ENCODE data around the gene MED13. TPM values are rescaled to one million over a fixed set of nuclear protein-coding genes. Genes with fewer than 3 reads are reported as not detected.

MED13 gene
- total and polyA plus RNA-seq, 4 donors = 6.6 to 64.0 (median 26.0) TPM

DNA sequence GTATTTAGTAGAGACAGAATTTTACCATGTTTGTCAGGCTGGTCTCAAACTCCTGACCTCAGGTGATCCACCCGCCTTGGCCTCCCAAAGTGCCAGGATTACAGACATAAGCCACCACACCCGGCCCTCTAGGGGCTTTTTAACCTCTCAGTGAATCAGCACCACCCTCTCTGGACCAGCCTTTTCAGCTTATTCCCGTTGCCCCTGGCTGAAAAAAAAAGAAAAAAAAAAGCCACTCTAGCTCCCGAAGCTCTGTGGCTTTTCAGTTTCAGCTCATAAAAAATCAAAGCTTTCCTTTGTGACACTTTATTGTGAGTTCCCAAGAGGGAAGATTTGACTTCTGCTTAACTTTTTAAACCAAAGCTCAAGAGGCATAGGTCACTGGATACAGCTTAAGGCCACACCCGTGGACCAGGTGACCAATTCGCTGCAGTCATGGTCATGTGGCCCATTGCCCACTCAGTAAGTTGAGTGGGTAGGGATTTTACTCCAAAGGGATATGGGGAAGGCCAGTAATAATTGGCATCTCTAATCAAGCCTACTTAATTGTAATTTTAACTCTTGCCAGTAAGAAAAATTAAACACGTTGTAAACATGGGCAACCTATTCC is 46.6 kb upstream of the MED13 start:
- Histone ChIP-seq H3K27me3 (ENCODE audit: control insufficient read depth in 4 of 4, insufficient read depth in 4 of 4, low read length in 3 of 4) (no peaks in the 10 kb centered on the region), H3K4me1 (ENCODE audit: control insufficient read depth in 4 of 4, insufficient read depth in 4 of 4, low read length in 3 of 4) (peaks cover 0 to 7% (median 2%) of the 10 kb centered on the region in 4 donors), H3K36me3 (ENCODE audit: control insufficient read depth in 4 of 4, insufficient read depth in 3 of 4, low read depth in 1 of 4, low read length in 3 of 4) (no peaks in the 10 kb centered on the region), H3K27ac (ENCODE audit: low read depth in 1 of 2, low read length in 2 of 2) (no peak overlapping the region), H3K4me3 (ENCODE audit: low read depth in 1 of 3, low read length in 3 of 3) (no peak overlapping the region), H3K9ac (ENCODE audit: low read depth in 1 of 2, low read length in 2 of 2) (no peak overlapping the region), H3K9me3 (ENCODE audit: control insufficient read depth in 4 of 4, low read length in 3 of 4) (no peaks in the 10 kb centered on the region)
- TF ChIP-seq, protein P1, sequence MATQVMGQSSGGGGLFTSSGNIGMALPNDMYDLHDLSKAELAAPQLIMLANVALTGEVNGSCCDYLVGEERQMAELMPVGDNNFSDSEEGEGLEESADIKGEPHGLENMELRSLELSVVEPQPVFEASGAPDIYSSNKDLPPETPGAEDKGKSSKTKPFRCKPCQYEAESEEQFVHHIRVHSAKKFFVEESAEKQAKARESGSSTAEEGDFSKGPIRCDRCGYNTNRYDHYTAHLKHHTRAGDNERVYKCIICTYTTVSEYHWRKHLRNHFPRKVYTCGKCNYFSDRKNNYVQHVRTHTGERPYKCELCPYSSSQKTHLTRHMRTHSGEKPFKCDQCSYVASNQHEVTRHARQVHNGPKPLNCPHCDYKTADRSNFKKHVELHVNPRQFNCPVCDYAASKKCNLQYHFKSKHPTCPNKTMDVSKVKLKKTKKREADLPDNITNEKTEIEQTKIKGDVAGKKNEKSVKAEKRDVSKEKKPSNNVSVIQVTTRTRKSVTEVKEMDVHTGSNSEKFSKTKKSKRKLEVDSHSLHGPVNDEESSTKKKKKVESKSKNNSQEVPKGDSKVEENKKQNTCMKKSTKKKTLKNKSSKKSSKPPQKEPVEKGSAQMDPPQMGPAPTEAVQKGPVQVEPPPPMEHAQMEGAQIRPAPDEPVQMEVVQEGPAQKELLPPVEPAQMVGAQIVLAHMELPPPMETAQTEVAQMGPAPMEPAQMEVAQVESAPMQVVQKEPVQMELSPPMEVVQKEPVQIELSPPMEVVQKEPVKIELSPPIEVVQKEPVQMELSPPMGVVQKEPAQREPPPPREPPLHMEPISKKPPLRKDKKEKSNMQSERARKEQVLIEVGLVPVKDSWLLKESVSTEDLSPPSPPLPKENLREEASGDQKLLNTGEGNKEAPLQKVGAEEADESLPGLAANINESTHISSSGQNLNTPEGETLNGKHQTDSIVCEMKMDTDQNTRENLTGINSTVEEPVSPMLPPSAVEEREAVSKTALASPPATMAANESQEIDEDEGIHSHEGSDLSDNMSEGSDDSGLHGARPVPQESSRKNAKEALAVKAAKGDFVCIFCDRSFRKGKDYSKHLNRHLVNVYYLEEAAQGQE (IDR thresholded peaks at IDR 0.05) = peak; percentile 35
- TF ChIP-seq HNF4A (conservative IDR thresholded peaks at IDR 0.05) = no peak
- no peak for DNase-seq (ENCODE audit: low spot score)
- WGBS = 71% methylated on average over 7 of the region's 7 CpGs

DNA sequence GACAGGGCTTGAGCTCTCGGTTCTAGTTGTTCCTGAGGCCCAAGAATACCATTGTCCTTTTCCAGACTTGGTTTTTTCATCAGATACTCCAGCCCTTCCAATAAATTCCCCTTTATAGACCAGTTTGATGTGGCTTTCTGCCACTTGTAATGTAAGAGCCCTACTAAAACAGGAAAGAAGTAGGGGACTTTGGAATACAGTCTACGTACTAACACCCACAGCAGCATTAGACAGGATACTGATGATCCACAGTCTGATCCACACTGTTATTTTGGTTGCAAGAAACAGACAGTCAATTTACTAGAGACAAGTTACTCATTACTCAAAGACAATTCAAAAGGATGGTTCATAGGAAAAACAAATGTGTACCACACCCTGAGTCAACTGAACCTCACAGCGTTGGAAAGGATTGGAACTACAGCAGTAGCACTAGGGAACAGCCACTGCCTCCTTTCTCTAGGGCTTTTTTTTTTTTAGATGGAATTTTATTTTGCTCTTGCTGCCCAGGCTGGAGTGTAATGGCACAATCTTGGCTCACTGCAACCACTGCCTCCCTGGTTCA is 45.9 kb upstream of the MED13 start:
- no peak overlapping the region for H3K4me3 ChIP-seq (ENCODE audit: low read depth in 1 of 3, low read length in 3 of 3)
- H3K27ac ChIP-seq (ENCODE audit: low read depth in 1 of 2, low read length in 2 of 2) = no peak overlapping the region
- no peak overlapping the region for H3K9ac ChIP-seq (ENCODE audit: low read depth in 1 of 2, low read length in 2 of 2)
- H3K9me3 ChIP-seq (ENCODE audit: control insufficient read depth in 4 of 4, low read length in 3 of 4) = no peaks in the 10 kb centered on the region
- H3K27me3 ChIP-seq (ENCODE audit: control insufficient read depth in 4 of 4, insufficient read depth in 4 of 4, low read length in 3 of 4) = no peaks in the 10 kb centered on the region
- no peaks in the 10 kb centered on the region for H3K36me3 ChIP-seq (ENCODE audit: control insufficient read depth in 4 of 4, insufficient read depth in 3 of 4, low read depth in 1 of 4, low read length in 3 of 4)
- WGBS = 62% methylated on average over 3 of the region's 3 CpGs
- H3K4me1 ChIP-seq (ENCODE audit: control insufficient read depth in 4 of 4, insufficient read depth in 4 of 4, low read length in 3 of 4) = peaks cover 0 to 13% (median 7%) of the 10 kb centered on the region in 4 donors
- TF ChIP-seq FOXA1 (IDR thresholded peaks at IDR 0.05) (no peak), HNF4A (conservative IDR thresholded peaks at IDR 0.05) (peak in 1 of 2 donors; percentile 9)
- no peak for DNase-seq (ENCODE audit: low spot score)

DNA sequence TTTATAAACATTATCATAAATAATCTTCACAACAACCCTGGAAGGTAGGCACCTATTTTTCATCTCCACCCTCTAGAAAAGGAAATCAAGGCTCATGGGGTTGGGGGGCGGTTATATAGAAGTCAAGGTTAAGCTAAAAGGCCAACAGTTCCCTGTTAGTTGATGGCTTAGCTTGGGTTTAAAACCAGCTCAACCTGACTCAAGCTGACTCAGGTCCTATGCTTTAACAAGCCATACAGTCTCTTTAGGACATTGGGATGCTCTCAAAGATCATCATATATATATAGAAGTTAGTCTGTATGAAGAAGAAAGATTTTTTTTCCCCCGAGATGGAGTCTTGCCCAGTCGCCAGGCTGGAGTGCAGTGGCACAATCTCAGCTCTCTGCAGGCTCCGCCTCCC is 44.8 kb upstream of the MED13 start:
- no peak overlapping the region for H3K9ac ChIP-seq (ENCODE audit: low read depth in 1 of 2, low read length in 2 of 2)
- peaks cover 0 to 23% (median 14%) of the 10 kb centered on the region in 4 donors for H3K4me1 ChIP-seq (ENCODE audit: control insufficient read depth in 4 of 4, insufficient read depth in 4 of 4, low read length in 3 of 4)
- H3K27ac ChIP-seq (ENCODE audit: low read depth in 1 of 2, low read length in 2 of 2) = no peak overlapping the region
- no peaks in the 10 kb centered on the region for H3K36me3 ChIP-seq (ENCODE audit: control insufficient read depth in 4 of 4, insufficient read depth in 3 of 4, low read depth in 1 of 4, low read length in 3 of 4)
- no peak for DNase-seq (ENCODE audit: low spot score)
- no peaks in the 10 kb centered on the region for H3K9me3 ChIP-seq (ENCODE audit: control insufficient read depth in 4 of 4, low read length in 3 of 4)
- 79% methylated on average over 4 of the region's 4 CpGs for WGBS
- H3K27me3 ChIP-seq (ENCODE audit: control insufficient read depth in 4 of 4, insufficient read depth in 4 of 4, low read length in 3 of 4) = no peaks in the 10 kb centered on the region
- no peak overlapping the region for H3K4me3 ChIP-seq (ENCODE audit: low read depth in 1 of 3, low read length in 3 of 3)
- no peak for TF ChIP-seq NR2F2 (IDR thresholded peaks at IDR 0.05)
- no peak for TF ChIP-seq RAD21 (IDR thresholded peaks at IDR 0.05)
- TF ChIP-seq RXRA (IDR thresholded peaks at IDR 0.05) = no peak
- no peak for TF ChIP-seq FOXA2 (IDR thresholded peaks at IDR 0.05)
- TF ChIP-seq YY1 (IDR thresholded peaks at IDR 0.05) = no peak
- TF ChIP-seq GABPA (IDR thresholded peaks at IDR 0.05 in 1 of 2, conservative IDR thresholded peaks at IDR 0.05 in 1 of 2) = no peak
- TF ChIP-seq, protein P2, sequence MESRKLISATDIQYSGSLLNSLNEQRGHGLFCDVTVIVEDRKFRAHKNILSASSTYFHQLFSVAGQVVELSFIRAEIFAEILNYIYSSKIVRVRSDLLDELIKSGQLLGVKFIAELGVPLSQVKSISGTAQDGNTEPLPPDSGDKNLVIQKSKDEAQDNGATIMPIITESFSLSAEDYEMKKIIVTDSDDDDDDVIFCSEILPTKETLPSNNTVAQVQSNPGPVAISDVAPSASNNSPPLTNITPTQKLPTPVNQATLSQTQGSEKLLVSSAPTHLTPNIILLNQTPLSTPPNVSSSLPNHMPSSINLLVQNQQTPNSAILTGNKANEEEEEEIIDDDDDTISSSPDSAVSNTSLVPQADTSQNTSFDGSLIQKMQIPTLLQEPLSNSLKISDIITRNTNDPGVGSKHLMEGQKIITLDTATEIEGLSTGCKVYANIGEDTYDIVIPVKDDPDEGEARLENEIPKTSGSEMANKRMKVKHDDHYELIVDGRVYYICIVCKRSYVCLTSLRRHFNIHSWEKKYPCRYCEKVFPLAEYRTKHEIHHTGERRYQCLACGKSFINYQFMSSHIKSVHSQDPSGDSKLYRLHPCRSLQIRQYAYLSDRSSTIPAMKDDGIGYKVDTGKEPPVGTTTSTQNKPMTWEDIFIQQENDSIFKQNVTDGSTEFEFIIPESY (IDR thresholded peaks at IDR 0.05) = no peak
- TF ChIP-seq, protein P3, sequence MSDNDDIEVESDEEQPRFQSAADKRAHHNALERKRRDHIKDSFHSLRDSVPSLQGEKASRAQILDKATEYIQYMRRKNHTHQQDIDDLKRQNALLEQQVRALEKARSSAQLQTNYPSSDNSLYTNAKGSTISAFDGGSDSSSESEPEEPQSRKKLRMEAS (IDR thresholded peaks at IDR 0.05) = no peak
- TF ChIP-seq HNF4G (IDR thresholded peaks at IDR 0.05) = no peak
- no peak for TF ChIP-seq FOXA1 (IDR thresholded peaks at IDR 0.05)
- no peak for TF ChIP-seq EGR1 (IDR thresholded peaks at IDR 0.05; ENCODE audit: low read depth in 2 of 2)
- TF ChIP-seq, protein P1 (IDR thresholded peaks at IDR 0.05) = no peak
- TF ChIP-seq, protein P4, sequence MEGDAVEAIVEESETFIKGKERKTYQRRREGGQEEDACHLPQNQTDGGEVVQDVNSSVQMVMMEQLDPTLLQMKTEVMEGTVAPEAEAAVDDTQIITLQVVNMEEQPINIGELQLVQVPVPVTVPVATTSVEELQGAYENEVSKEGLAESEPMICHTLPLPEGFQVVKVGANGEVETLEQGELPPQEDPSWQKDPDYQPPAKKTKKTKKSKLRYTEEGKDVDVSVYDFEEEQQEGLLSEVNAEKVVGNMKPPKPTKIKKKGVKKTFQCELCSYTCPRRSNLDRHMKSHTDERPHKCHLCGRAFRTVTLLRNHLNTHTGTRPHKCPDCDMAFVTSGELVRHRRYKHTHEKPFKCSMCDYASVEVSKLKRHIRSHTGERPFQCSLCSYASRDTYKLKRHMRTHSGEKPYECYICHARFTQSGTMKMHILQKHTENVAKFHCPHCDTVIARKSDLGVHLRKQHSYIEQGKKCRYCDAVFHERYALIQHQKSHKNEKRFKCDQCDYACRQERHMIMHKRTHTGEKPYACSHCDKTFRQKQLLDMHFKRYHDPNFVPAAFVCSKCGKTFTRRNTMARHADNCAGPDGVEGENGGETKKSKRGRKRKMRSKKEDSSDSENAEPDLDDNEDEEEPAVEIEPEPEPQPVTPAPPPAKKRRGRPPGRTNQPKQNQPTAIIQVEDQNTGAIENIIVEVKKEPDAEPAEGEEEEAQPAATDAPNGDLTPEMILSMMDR (IDR thresholded peaks at IDR 0.05; ENCODE audit: low read depth, low read length, missing input control) = no peak
- TF ChIP-seq HNF4A (conservative IDR thresholded peaks at IDR 0.05) = no peak
- TF ChIP-seq JUND (IDR thresholded peaks at IDR 0.05) = no peak
- TF ChIP-seq SP1 (IDR thresholded peaks at IDR 0.05) = no peak

All from liver (tissue), 9 donors.